SK-N-SH treated with all-trans-retinoic acid at 6 μM for 48 hours (cell line): ENCODE measurements around the gene FRMD4B.

Source experiments
- ATAC-seq: fragments of 200-7000 bp; cut with Tn5 transposase; 3 replicates; pipeline ENCODE4 v1.9.1; 2020; ENCODE audit warnings: mild to moderate bottlenecking, moderate library complexity
- ARNTL ChIP-seq: fragments of 450-650 bp; formaldehyde crosslinking; IDR thresholded peaks from 2 replicates; pipeline ENCODE4 v1.5.0; 2020; ENCODE audit warnings: low read depth, mild to moderate bottlenecking, moderate library complexity, borderline replicate concordance
- BACH2 ChIP-seq: fragments of 250-450 bp; sonication (Bioruptor Pico); IDR thresholded peaks from 2 replicates; pipeline ENCODE4 v1.9.0; 2021; ENCODE audit warnings: mild to moderate bottlenecking, borderline replicate concordance
- CSDC2 ChIP-seq: fragments of 250-450 bp; sonication (Bioruptor Pico); IDR thresholded peaks from 2 replicates; pipeline ENCODE4 v1.5.0; 2020; ENCODE audit warnings: mild to moderate bottlenecking, moderate library complexity
- CSRNP3 ChIP-seq: fragments of 250-450 bp; sonication (Bioruptor Pico); IDR thresholded peaks from 2 replicates; pipeline ENCODE4 v1.5.1; 2021; ENCODE audit warnings: mild to moderate bottlenecking, moderate library complexity
- ESRRG ChIP-seq: fragments of 250-450 bp; sonication (Bioruptor Pico); IDR thresholded peaks from 2 replicates; pipeline ENCODE4 v1.6.1; 2021; ENCODE audit warnings: mild to moderate bottlenecking
- GLIS3 ChIP-seq: fragments of 250-450 bp; sonication (Bioruptor Pico); IDR thresholded peaks from 2 replicates; pipeline ENCODE4 v1.5.0; 2020; ENCODE audit warnings: mild to moderate bottlenecking, moderate library complexity
- OSR1 ChIP-seq: fragments of 250-450 bp; sonication (Bioruptor Pico); IDR thresholded peaks from 2 replicates; pipeline ENCODE4 v1.8.0; 2022; ENCODE audit warnings: moderate library complexity, mild to moderate bottlenecking, inconsistent platforms
- PATZ1 ChIP-seq: fragments of 250-450 bp; sonication (Bioruptor Pico); IDR thresholded peaks from 2 replicates; pipeline ENCODE4 v1.8.0; 2020; ENCODE audit warnings: mild to moderate bottlenecking, moderate library complexity, borderline replicate concordance
- POU6F1 ChIP-seq: fragments of 250-450 bp; sonication (Bioruptor Pico); IDR thresholded peaks from 2 replicates; pipeline ENCODE4 v1.8.0; 2021; ENCODE audit warnings: low read depth, mild to moderate bottlenecking, moderate library complexity, borderline replicate concordance
- PPARA ChIP-seq: fragments of 250-450 bp; sonication (Bioruptor Pico); IDR thresholded peaks from 2 replicates; pipeline ENCODE4 v1.5.0; 2020; ENCODE audit warnings: mild to moderate bottlenecking, borderline replicate concordance
- RARB ChIP-seq: fragments of 250-450 bp; sonication (Bioruptor Pico); IDR thresholded peaks from 2 replicates; pipeline ENCODE4 v1.8.0; 2021; ENCODE audit warnings: mild to moderate bottlenecking, moderate library complexity
- SNAI2 ChIP-seq: fragments of 250-450 bp; sonication (Bioruptor Pico); IDR thresholded peaks from 2 replicates; pipeline ENCODE4 v1.5.0; 2020; ENCODE audit warnings: mild to moderate bottlenecking, moderate library complexity
- TOX ChIP-seq: fragments of 250-450 bp; sonication (Bioruptor Pico); IDR thresholded peaks from 2 replicates; pipeline ENCODE4 v1.8.0; 2021; ENCODE audit warnings: mild to moderate bottlenecking, moderate library complexity, borderline replicate concordance
- ZC3H10 ChIP-seq: fragments of 250-450 bp; sonication (Bioruptor Pico); IDR thresholded peaks from 2 replicates; pipeline ENCODE4 v1.5.1; 2021; ENCODE audit warnings: mild to moderate bottlenecking, moderate library complexity
- ZFP3 ChIP-seq: fragments of 250-450 bp; sonication (Bioruptor Pico); IDR thresholded peaks from 2 replicates; pipeline ENCODE4 v1.5.0; 2020; ENCODE audit warnings: mild to moderate bottlenecking, moderate library complexity
- ZFP30 ChIP-seq: fragments of 450-650 bp; formaldehyde crosslinking; IDR thresholded peaks from 2 replicates; pipeline ENCODE4 v1.5.0; 2022; ENCODE audit warnings: mild to moderate bottlenecking, moderate library complexity
- ZNF565 ChIP-seq: fragments of 450-650 bp; formaldehyde crosslinking; conservative IDR thresholded peaks from 2 replicates; pipeline ENCODE4 v1.5.0; 2020; ENCODE audit warnings: low read depth, mild to moderate bottlenecking, moderate library complexity
- ZNF70 ChIP-seq: fragments of 450-650 bp; formaldehyde crosslinking; IDR thresholded peaks from 2 replicates; pipeline ENCODE4 v1.5.0; 2020; ENCODE audit warnings: mild to moderate bottlenecking, moderate library complexity
- ZNF8 ChIP-seq: fragments of 450-650 bp; formaldehyde crosslinking; IDR thresholded peaks from 2 replicates; pipeline ENCODE4 v1.5.0; 2020; ENCODE audit warnings: mild to moderate bottlenecking, moderate library complexity
- TF ChIP-seq, protein P1 (sequence below): fragments of 250-450 bp; sonication (Bioruptor Pico); IDR thresholded peaks from 2 replicates; pipeline ENCODE4 v1.5.1; 2020; ENCODE audit warnings: low read depth, mild to moderate bottlenecking, moderate library complexity

FRMD4B gene

DNA sequence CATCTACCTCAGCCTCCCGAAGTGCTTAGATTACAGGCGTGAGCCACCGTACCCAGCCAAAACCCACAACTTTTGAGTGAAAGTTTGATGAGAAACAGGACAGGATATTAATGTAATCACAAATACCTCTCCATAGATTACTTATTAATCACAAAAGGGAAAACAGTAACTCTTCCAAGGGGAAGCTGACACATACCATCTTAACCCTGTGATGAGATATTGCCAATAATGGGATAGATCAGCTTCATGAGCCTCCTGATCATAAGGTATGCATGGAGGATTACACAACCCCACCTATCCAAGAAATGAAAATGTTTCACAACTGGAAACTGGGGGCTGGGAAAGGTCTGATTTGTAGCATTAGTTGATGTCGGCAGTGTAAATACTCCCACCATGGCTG is 131.5 kb downstream of the FRMD4B start:
- TF ChIP-seq, protein P1, sequence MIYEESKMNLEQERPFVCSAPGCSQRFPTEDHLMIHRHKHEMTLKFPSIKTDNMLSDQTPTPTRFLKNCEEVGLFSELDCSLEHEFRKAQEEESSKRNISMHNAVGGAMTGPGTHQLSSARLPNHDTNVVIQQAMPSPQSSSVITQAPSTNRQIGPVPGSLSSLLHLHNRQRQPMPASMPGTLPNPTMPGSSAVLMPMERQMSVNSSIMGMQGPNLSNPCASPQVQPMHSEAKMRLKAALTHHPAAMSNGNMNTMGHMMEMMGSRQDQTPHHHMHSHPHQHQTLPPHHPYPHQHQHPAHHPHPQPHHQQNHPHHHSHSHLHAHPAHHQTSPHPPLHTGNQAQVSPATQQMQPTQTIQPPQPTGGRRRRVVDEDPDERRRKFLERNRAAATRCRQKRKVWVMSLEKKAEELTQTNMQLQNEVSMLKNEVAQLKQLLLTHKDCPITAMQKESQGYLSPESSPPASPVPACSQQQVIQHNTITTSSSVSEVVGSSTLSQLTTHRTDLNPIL (CRISPR knock-in tag): no peak
- TF ChIP-seq TOX (CRISPR knock-in tag) (no peak), POU6F1 (CRISPR knock-in tag) (no peak), ESRRG (no peak), SNAI2 (CRISPR knock-in tag) (no peak), ZC3H10 (CRISPR knock-in tag) (no peak), CSDC2 (CRISPR knock-in tag) (no peak), ZNF565 (no peak), BACH2 (CRISPR knock-in tag) (no peak), ARNTL (CRISPR knock-in tag) (no peak), ZNF70 (no peak)
- TF ChIP-seq, all 23 proteins: peak for 0
- ATAC-seq: no peak

DNA sequence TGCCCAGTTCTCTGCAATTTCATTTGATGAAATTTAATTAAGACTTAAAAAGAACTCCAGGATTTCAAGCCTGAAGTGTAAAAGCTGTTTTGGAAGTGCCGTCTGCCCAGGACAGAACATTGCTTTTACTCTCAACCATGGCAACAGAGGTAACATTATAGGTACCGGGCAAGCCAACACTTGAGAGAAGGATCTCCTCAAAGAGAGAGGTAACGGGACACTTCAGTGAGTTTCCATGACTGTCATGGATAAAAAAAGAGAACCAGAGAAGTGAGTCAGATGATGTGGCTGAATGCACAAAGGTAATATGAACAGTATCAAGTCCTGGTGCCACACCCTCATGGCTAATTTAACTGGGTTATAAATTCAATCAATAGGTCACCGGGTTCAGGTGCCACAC is 133.3 kb downstream of the FRMD4B start:
- no peak for ATAC-seq

GRCh38 chr3:69252141-69252540 is 133.7 kb downstream of the FRMD4B start:
- no peak for ATAC-seq
- TF ChIP-seq OSR1 (CRISPR knock-in tag) (no peak), ZFP3 (CRISPR knock-in tag) (no peak), CSRNP3 (CRISPR knock-in tag) (no peak), SNAI2 (CRISPR knock-in tag) (no peak), ZNF565 (no peak), GLIS3 (CRISPR knock-in tag) (no peak)

More for the DNA sequence above, 133.3 kb downstream of the FRMD4B start:
- no peak for TF ChIP-seq ZNF70
- TF ChIP-seq, protein P1 (CRISPR knock-in tag): no peak
- TF ChIP-seq PATZ1 (CRISPR knock-in tag): no peak
- TF ChIP-seq SNAI2 (CRISPR knock-in tag): no peak
- no peak for TF ChIP-seq OSR1 (CRISPR knock-in tag)
- TF ChIP-seq BACH2 (CRISPR knock-in tag): no peak
- no peak for TF ChIP-seq CSDC2 (CRISPR knock-in tag)
- TF ChIP-seq RARB (CRISPR knock-in tag): no peak
- no peak for TF ChIP-seq CSRNP3 (CRISPR knock-in tag)

GRCh38 chr3:69251078-69251805 is 134.6 kb downstream of the FRMD4B start:
- no peak for ATAC-seq
- TF ChIP-seq, protein P1 (CRISPR knock-in tag): no peak
- TF ChIP-seq ESRRG (no peak), OSR1 (CRISPR knock-in tag) (no peak), ZNF70 (no peak), ZFP30 (CRISPR knock-in tag) (no peak), ZC3H10 (CRISPR knock-in tag) (no peak), GLIS3 (CRISPR knock-in tag) (no peak), PPARA (CRISPR knock-in tag) (no peak), ARNTL (CRISPR knock-in tag) (no peak), ZNF565 (no peak), TOX (CRISPR knock-in tag) (no peak), PATZ1 (CRISPR knock-in tag) (no peak), ZNF8 (no peak), BACH2 (CRISPR knock-in tag) (no peak)
